GM21360 (cell line): ENCODE data around the gene TBC1D3B.
A peak's percentile ranks its signal among the peaks of the same experiment; 100 is the strongest.
"Not testable (repeated sequence)": the region's sequence is repeated elsewhere in the genome, so short reads cannot be mapped to it uniquely, and the experiment has no call there.

Source experiments
- ATAC-seq: cut with Tn5 transposase; IDR thresholded peaks from one replicate; pipeline ENCODE4 v1.9.1; 2021; ENCODE audit warnings: mild to moderate bottlenecking, moderate library complexity; ENCODE audit not compliant: unreplicated experiment

The TBC1D3B gene

GRCh38 chr17:36182176-36183000, 6.0 kb upstream of the TBC1D3B start:
- no peak for ATAC-seq

GRCh38 chr17:36181446-36182175, 5.2 kb upstream of the TBC1D3B start:
- not testable (repeated sequence) for ATAC-seq

GRCh38 chr17:36168836-36169235, 7.6 kb downstream of the TBC1D3B start:
- not testable (repeated sequence) for ATAC-seq

- no peak for ATAC-seq
Measured at GRCh38 chr17:36153895-36154610, 22.4 kb downstream of the TBC1D3B start.

- no peak for ATAC-seq
Measured at GRCh38 chr17:36152639-36153120, 23.8 kb downstream of the TBC1D3B start.

DNA sequence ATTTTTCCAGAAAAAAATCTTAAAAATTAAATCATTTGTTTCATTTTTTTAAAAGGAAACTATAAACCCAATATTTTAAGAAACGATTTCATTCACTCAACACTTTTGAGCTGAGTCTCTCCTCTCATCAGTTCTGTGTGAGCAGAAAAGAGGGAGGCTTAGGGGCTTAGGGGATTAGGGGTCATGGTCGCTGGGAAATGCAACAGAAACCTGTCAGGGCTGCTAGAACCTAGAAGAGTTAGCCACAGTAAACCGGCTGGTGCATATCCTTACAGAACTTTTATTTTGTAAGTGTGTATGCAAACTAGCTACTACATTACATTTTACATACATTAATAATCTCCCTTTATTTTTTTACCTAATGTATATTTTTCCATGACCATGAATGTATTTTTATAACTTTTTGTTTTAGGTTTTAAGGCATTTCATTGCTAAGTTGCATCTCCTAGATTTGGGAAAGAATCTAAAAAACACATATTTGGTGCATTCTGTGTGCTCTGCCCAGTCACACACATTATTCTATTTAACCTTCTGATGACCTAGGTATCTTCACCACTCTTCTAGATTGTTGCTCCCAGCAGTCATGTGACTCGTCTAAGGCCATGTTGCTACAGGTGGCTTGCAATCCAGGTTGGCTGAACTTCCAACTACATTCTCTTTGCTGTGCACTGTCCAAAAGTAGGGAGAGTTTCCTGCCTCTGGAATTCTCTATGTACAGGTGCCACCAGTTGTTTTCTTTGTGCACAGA, 24.4 kb downstream of the TBC1D3B start:
- no peak for ATAC-seq

DNA sequence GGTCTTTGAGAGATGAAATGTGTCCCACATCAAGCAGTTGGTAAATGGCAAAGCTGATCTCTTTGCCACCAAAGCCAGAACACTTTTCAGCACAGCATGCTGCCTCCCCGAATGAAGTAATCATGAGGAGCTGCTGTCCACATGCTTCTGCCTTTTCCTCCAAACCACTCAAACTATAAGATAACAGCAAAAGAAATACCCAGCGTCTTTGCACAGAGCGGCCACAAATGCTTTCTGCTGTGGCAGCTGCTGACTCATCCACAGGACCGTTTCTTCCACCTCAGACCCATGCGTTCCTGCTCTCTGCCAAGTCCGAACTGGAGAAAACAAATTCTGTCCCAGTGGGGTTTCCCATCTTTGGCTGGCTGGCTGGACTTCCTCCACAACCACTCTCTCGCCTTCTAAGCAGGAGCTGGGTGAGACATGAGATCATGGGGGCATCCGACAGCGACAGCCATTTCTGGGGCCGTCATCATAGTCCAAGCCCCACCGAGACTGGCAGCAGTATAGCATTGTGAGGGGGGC, 27.1 kb downstream of the TBC1D3B start:
- peak; percentile 21 for ATAC-seq

GRCh38 chr17:36148559-36149295, 27.7 kb downstream of the TBC1D3B start:
- ATAC-seq: peak; percentile 72

- ATAC-seq: no peak
Measured at GRCh38 chr17:36147601-36148000, 28.8 kb downstream of the TBC1D3B start.

- ATAC-seq: no peak
Measured at GRCh38 chr17:36144981-36145729, 31.3 kb downstream of the TBC1D3B start.

DNA sequence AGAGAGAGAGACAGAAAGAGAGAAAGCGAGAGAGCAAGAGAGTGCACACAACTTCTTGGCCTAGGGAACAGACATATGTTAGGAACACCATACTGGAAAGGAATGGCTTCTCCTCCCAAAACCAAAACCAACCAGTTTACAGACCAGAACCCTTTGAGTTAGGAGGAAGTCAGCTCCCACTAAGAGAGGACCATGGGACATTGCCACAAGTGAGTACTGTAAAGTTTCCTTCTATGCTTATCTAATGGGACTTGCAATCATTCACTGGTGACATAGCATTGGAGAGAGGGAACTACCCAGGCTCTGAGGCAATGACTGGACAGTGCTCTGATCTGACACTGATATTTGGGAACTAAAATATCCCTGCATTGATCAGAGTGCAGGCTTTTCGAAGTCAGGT, 32.4 kb downstream of the TBC1D3B start:
- no peak for ATAC-seq

GRCh38 chr17:36142806-36143205, 33.6 kb downstream of the TBC1D3B start:
- no peak for ATAC-seq

DNA sequence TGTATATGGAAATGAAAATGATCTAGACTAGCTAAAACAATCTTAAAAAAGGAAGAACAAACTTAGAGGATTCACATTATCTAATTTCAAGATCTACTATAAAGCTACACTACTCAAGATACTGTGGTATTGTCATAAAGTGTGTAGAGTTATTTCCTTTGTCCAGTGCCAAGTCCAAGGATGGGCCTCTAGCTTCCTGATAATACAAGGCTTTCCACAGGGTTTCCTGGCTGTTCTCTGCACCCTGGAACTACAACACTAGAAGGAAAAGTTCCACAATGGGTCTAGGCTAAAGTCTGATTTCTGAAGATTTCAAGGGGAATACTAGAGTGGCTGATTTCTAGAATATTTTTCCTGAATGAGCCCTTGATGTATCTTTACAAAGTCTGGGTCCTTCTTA, 34.2 kb downstream of the TBC1D3B start:
- ATAC-seq: no peak

- ATAC-seq: no peak
Measured at GRCh38 chr17:36136439-36136838, 40.0 kb downstream of the TBC1D3B start.

DNA sequence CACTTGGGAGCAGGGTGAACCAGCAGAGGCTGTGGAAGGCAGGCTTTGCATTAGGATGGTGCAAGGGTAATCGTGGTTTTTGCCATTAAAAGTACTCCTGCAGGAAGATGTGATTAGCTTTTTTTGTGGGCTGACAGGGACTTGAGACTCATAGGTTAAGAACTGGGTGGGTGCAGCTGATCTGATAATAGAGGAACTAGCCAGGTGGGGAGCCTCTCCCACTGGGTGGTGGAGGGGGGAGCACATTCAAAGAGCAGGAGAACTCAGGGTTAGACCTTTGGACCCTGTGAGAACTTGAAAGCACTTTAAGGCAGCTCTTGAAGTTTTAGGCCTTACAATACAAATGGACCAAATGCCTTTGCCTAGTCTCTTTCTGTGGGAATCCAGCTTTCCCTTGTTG, 40.4 kb downstream of the TBC1D3B start:
- no peak for ATAC-seq

GRCh38 chr17:36135465-36135864, 41.0 kb downstream of the TBC1D3B start:
- no peak for ATAC-seq

- no peak for ATAC-seq
Measured at GRCh38 chr17:36133602-36134236, 42.7 kb downstream of the TBC1D3B start.

DNA sequence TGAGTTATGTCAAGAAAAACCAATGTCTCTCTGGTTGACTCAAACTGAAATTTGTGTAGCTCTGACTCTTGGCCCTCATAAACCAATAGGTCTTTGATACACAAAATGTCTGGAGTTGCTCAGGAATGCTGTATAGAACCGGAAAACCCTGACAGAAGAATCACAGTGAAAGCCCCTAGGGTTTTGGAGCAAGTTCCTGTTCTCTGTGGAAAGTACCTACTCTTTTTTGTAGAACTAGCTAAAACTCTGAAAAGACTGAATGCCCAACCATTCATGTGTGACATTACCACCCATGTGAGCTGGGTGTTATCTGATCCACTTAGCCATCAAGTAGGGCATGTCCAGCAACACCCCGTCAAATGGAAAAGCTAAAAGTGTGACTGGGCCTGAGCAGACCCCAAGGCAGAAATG, 44.0 kb downstream of the TBC1D3B start:
- no peak for ATAC-seq

GRCh38 chr17:36131931-36132330, 44.5 kb downstream of the TBC1D3B start:
- ATAC-seq: no peak
